ENCODE results near the gene PRELID3B.
A peak's percentile ranks its signal among the peaks of the same experiment; 100 is the strongest.

PRELID3B gene

GRCh38 chr20:59035381-59035780 is 7.2 kb downstream of the PRELID3B start:
- TF ChIP-seq, protein P1, sequence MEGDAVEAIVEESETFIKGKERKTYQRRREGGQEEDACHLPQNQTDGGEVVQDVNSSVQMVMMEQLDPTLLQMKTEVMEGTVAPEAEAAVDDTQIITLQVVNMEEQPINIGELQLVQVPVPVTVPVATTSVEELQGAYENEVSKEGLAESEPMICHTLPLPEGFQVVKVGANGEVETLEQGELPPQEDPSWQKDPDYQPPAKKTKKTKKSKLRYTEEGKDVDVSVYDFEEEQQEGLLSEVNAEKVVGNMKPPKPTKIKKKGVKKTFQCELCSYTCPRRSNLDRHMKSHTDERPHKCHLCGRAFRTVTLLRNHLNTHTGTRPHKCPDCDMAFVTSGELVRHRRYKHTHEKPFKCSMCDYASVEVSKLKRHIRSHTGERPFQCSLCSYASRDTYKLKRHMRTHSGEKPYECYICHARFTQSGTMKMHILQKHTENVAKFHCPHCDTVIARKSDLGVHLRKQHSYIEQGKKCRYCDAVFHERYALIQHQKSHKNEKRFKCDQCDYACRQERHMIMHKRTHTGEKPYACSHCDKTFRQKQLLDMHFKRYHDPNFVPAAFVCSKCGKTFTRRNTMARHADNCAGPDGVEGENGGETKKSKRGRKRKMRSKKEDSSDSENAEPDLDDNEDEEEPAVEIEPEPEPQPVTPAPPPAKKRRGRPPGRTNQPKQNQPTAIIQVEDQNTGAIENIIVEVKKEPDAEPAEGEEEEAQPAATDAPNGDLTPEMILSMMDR (IDR thresholded peaks at IDR 0.05; ENCODE audit: low read depth, low read length): no peak
- no peak for DNase-seq (ENCODE audit: low read depth, low spot score)
- in situ Hi-C loops (cut with HindIII; ENCODE audit: low sequenced_read_pairs): no loop called here
- no peak overlapping the region for H3K4me3 ChIP-seq (ENCODE audit: low read depth, low read length)

DNA sequence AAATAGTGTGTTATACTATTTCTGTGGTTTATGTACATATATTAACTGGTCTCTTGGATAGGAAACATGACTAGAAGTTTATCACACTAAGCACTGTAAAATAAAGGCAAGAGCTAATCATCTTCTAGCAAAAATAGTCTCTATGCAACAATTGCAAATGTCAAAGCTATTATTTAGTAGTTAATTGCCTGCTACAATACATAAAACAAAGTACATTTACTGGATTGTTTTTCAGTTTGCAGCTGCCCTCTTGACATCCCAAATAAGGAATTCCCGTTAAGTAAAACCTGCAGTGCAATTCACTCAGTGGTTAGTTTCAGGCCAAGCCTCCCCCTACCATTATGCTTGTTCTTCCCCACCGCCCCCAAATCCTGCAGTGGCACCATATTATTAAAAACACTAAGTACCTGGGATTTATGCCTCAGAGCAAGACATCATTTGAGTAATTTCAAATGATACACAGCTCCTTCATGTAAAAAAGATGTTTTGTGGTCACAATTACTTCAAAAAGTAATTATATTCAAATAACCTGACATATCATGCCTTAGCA is 8.9 kb downstream of the PRELID3B start:
- in situ Hi-C loops (cut with HindIII; ENCODE audit: low sequenced_read_pairs): no loop called here
- TF ChIP-seq, protein P1 (IDR thresholded peaks at IDR 0.05; ENCODE audit: low read depth, low read length): no peak
- H3K4me3 ChIP-seq (ENCODE audit: low read depth, low read length): no peak overlapping the region
- DNase-seq (ENCODE audit: low read depth, low spot score): no peak

- TF ChIP-seq, protein P1 (IDR thresholded peaks at IDR 0.05; ENCODE audit: low read depth, low read length): no peak
- no peak for DNase-seq (ENCODE audit: low read depth, low spot score)
- peak overlapping the region; percentile 61 for H3K4me3 ChIP-seq (ENCODE audit: low read depth, low read length)
- in situ Hi-C loops (cut with HindIII; ENCODE audit: low sequenced_read_pairs): no loop called here
Observed at GRCh38 chr20:59033093-59033492, 9.5 kb downstream of the PRELID3B start.

DNA sequence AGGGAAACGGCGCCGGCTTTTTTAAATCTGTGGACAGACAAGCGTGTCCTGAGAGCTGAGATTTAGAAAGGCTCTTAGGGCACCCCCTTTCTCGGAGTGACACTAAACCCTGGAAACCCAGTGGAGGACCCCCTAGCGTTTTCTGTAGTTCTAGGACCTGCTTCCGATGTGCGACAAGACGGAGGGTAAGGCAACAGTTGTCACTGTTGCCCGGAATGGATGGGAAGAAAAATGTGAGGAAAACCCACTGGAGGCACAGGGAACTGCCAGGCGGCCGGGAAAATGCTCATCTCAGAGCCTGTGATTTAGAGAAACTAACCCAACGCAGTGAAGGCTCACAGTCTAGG is 9.9 kb downstream of the PRELID3B start:
- TF ChIP-seq, protein P1 (IDR thresholded peaks at IDR 0.05; ENCODE audit: low read depth, low read length): no peak
- in situ Hi-C loops (cut with HindIII; ENCODE audit: low sequenced_read_pairs): no loop called here
- peak overlapping the region; percentile 61 for H3K4me3 ChIP-seq (ENCODE audit: low read depth, low read length)
- no peak for DNase-seq (ENCODE audit: low read depth, low spot score)

- peak; percentile 96 for DNase-seq (ENCODE audit: low read depth, low spot score)
- H3K4me3 ChIP-seq (ENCODE audit: low read depth, low read length): peak within 1 kb of the TSS; percentile 61
- in situ Hi-C loops (cut with HindIII; ENCODE audit: low sequenced_read_pairs): no loop called here
- TF ChIP-seq, protein P1 (IDR thresholded peaks at IDR 0.05; ENCODE audit: low read depth, low read length): no peak
Observed at GRCh38 chr20:59032023-59032712, 10.4 kb downstream of the PRELID3B start, which contains the start of gene ATP5F1E. ATP5F1E (minus strand) TSS chr20:59032335; CDS start chr20:59032251, 84 bp downstream.

- in situ Hi-C loops (cut with HindIII; ENCODE audit: low sequenced_read_pairs): no loop called here
- TF ChIP-seq, protein P1 (IDR thresholded peaks at IDR 0.05; ENCODE audit: low read depth, low read length): no peak
- peak overlapping the region; percentile 61 for H3K4me3 ChIP-seq (ENCODE audit: low read depth, low read length)
- DNase-seq (ENCODE audit: low read depth, low spot score): no peak
Observed at GRCh38 chr20:59031564-59032022, 11.0 kb downstream of the PRELID3B start.

Data from astrocyte of the spinal cord (primary cell).